ENCODE measurements around the gene CDH13. TPM values are rescaled to one million over a fixed set of nuclear protein-coding genes. Genes with fewer than 3 reads are reported as not detected.

The CDH13 gene
- total and polyA plus RNA-seq, 2 experiments from 2014 or later: 1.6 to 4.4 TPM

DNA sequence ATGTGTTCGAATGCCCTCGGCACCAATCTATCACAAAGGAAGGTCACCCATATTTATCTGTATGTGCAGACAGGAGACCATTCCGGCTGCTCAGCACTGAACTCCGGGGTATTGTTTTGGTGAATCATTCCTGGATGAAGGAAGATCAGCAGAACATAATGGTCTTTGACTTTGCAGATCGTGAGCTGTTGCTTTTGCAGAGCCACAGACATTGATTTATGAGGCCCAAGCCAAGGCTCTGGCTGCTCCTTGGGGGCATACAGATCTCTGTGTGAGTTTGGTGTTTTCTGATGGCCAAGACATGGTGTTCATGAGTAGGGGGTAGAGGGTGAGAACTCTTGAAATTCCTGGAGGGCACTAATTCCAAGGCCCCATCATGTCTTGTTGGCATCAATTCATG is 722.2 kb downstream of the CDH13 start:
- Histone ChIP-seq H3K4me3 (no peak overlapping the region), H3K27me3 (ENCODE audit: insufficient read depth) (no peaks in the 10 kb centered on the region), H3F3A (replicated peaks; ENCODE audit: low read depth) (no peaks in the 10 kb centered on the region), H3K36me3 (ENCODE audit: insufficient read depth) (no peaks in the 10 kb centered on the region), H3K4me2 (no peak overlapping the region), H3K79me2 (replicated peaks; ENCODE audit: insufficient read depth) (no peaks in the 10 kb centered on the region), H4K20me1 (replicated peaks; ENCODE audit: insufficient read depth) (no peaks in the 10 kb centered on the region), H2AFZ (no peak overlapping the region), H3K4me1 (ENCODE audit: insufficient read depth) (no peaks in the 10 kb centered on the region), H3K9me2 (ENCODE audit: insufficient read depth) (no peaks in the 10 kb centered on the region), H3K27ac (ENCODE audit: low read depth) (no peak overlapping the region)
- Mint-ChIP-seq H3K9me3 (no peaks in the 10 kb centered on the region), H3K27ac (no peak overlapping the region), H3K27me3 (ENCODE audit: insufficient read depth, low read depth, poor library complexity) (no peaks in the 10 kb centered on the region), H3K36me3 (ENCODE audit: low read depth) (no peaks in the 10 kb centered on the region), H3K4me1 (no peaks in the 10 kb centered on the region), H3K4me3 (no peak overlapping the region)
- DNase-seq (ENCODE audit: low spot score) (no peak), ATAC-seq (no peak)
- no peak for TF ChIP-seq ZNF114 (CRISPR knock-in tag; IDR thresholded peaks at IDR 0.05)
- TF ChIP-seq NANOG (IDR thresholded peaks at IDR 0.05; ENCODE audit: borderline replicate concordance): no peak
- TF ChIP-seq CREB1 (CRISPR knock-in tag; IDR thresholded peaks at IDR 0.05; ENCODE audit: low read depth): no peak
- TF ChIP-seq STAT1 (IDR thresholded peaks at IDR 0.05; ENCODE audit: unreplicated experiment): no peak
- no peak for TF ChIP-seq JUNB (IDR thresholded peaks at IDR 0.05; ENCODE audit: unreplicated experiment)
- no peak for TF ChIP-seq EZH2phosphoT487 (IDR thresholded peaks at IDR 0.05; ENCODE audit: unreplicated experiment)
- TF ChIP-seq, protein P1, sequence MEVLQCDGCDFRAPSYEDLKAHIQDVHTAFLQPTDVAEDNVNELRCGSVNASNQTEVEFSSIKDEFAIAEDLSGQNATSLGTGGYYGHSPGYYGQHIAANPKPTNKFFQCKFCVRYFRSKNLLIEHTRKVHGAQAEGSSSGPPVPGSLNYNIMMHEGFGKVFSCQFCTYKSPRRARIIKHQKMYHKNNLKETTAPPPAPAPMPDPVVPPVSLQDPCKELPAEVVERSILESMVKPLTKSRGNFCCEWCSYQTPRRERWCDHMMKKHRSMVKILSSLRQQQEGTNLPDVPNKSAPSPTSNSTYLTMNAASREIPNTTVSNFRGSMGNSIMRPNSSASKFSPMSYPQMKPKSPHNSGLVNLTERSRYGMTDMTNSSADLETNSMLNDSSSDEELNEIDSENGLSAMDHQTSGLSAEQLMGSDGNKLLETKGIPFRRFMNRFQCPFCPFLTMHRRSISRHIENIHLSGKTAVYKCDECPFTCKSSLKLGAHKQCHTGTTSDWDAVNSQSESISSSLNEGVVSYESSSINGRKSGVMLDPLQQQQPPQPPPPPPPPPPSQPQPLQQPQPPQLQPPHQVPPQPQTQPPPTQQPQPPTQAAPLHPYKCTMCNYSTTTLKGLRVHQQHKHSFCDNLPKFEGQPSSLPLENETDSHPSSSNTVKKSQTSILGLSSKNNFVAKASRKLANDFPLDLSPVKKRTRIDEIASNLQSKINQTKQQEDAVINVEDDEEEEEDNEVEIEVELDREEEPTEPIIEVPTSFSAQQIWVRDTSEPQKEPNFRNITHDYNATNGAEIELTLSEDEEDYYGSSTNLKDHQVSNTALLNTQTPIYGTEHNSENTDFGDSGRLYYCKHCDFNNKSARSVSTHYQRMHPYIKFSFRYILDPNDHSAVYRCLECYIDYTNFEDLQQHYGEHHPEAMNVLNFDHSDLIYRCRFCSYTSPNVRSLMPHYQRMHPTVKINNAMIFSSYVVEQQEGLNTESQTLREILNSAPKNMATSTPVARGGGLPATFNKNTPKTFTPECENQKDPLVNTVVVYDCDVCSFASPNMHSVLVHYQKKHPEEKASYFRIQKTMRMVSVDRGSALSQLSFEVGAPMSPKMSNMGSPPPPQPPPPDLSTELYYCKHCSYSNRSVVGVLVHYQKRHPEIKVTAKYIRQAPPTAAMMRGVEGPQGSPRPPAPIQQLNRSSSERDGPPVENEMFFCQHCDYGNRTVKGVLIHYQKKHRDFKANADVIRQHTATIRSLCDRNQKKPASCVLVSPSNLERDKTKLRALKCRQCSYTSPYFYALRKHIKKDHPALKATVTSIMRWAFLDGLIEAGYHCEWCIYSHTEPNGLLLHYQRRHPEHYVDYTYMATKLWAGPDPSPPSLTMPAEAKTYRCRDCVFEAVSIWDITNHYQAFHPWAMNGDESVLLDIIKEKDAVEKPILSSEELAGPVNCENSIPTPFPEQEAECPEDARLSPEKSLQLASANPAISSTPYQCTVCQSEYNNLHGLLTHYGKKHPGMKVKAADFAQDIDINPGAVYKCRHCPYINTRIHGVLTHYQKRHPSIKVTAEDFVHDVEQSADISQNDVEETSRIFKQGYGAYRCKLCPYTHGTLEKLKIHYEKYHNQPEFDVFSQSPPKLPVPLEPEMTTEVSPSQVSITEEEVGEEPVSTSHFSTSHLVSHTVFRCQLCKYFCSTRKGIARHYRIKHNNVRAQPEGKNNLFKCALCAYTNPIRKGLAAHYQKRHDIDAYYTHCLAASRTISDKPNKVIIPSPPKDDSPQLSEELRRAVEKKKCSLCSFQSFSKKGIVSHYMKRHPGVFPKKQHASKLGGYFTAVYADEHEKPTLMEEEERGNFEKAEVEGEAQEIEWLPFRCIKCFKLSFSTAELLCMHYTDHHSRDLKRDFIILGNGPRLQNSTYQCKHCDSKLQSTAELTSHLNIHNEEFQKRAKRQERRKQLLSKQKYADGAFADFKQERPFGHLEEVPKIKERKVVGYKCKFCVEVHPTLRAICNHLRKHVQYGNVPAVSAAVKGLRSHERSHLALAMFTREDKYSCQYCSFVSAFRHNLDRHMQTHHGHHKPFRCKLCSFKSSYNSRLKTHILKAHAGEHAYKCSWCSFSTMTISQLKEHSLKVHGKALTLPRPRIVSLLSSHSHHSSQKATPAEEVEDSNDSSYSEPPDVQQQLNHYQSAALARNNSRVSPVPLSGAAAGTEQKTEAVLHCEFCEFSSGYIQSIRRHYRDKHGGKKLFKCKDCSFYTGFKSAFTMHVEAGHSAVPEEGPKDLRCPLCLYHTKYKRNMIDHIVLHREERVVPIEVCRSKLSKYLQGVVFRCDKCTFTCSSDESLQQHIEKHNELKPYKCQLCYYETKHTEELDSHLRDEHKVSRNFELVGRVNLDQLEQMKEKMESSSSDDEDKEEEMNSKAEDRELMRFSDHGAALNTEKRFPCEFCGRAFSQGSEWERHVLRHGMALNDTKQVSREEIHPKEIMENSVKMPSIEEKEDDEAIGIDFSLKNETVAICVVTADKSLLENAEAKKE (CRISPR knock-in tag; IDR thresholded peaks at IDR 0.05): no peak
- no peak for TF ChIP-seq ZNF331 (CRISPR knock-in tag; IDR thresholded peaks at IDR 0.05; ENCODE audit: low read depth)
- no peak for TF ChIP-seq REST (IDR thresholded peaks at IDR 0.05; ENCODE audit: unreplicated experiment)
- TF ChIP-seq POLR2AphosphoS5 (IDR thresholded peaks at IDR 0.05; ENCODE audit: low read depth): no peak
- no peak for TF ChIP-seq ETS1 (IDR thresholded peaks at IDR 0.05)
- no peak for TF ChIP-seq CTCF (conservative IDR thresholded peaks at IDR 0.05; ENCODE audit: low read depth in 2 of 2)
- TF ChIP-seq EZH2 (IDR thresholded peaks at IDR 0.05; ENCODE audit: low read depth, unreplicated experiment): no peak

All from GM23338 (cell line).